Stimulated activated CD8-positive, alpha-beta memory T cell treated with anti-CD3 and anti-CD28 coated beads, Interleukin-12 subunit alpha, Interleukin-12 subunit beta, amount 100 ng/mL, for 24 hours (primary cell): ENCODE results near the gene RALGAPA2.

Experiments used
- DNase-seq: peaks from one replicate; pipeline ENCODE4 v3.0.0-alpha.2; 2020; ENCODE audit errors: extremely low read depth

The RALGAPA2 gene

DNA sequence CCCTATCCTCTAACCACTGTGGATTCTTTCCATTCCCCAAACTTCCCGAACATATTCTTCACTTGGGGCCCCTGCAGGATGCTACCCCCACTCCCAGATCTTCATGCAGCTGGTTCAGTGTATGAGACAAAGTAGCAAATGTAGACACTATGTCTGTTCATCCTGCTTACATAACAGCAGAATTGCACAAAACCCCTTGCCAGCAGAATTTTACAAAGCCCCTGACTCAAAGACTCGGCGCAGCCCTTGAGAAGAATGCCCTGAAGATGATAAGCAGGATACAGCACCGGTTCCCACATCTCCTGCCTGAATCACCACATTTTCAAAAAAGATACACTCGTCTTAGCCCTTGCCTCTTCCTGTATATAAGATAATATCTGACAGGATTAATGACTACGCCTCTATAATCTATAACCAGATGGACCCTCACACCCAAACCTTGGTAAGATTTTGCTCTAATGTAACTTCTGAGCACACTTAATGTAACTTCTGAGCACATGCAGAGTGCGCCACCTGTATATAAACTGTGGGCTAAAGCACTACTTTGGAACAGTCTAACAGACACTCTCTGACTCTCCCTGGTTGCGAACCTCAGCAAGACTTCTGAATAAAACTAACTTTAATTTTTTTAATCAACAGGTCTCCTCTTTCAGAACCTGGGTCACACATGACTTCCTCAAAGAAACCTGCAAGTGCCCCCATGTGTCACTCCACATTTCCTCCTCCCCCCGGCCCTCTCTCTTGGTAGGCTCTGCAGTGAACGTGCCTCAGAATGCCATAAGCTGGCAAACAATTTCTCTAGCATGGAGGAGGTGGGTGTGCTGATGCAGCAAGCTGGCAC lies 28.7 kb downstream of the RALGAPA2 start:
- no peak for DNase-seq

DNA sequence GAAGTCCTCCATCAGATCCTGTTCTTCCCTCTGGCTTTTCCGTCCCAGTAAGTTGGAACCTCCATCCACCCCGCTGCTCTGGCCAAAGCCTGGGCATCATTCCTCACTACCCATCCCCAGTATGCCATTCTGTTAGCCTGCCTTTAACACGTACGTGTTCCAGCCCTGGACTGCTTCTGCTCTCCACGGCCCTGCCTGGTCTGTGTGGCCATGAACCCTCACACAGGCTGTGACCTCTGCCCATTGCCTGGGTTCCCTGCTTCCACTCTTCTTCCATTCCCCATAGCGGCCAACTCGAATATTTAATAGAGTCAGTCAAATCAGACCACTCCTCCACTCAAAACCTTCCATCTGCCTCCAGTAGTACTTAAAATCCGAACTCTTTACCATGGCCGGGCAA lies 29.4 kb downstream of the RALGAPA2 start:
- no peak for DNase-seq

DNA sequence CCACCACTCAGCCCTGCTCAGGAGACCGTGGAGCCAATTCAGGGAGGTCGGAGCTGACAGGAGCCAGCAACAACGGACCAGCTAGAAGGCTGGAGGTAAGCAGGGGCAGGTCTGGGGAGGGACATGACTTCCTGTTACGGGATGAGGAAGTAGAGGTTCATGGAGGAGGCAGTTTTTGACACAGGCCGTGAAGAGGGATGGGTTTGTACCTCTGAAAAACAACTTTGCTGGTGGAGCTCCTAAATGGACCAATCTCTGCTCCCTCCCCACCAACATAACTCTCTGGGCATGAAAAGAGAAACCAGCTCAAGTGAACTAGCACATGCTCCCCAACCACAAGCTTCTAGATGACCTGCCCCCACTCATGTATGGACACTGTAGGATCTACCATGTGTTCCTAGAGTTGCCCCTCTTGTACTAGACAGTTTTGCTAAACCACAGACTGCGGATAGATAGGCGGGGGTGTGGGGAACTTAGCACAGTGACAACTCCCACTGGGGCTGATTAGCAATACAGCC lies 31.4 kb downstream of the RALGAPA2 start:
- no peak for DNase-seq

DNA sequence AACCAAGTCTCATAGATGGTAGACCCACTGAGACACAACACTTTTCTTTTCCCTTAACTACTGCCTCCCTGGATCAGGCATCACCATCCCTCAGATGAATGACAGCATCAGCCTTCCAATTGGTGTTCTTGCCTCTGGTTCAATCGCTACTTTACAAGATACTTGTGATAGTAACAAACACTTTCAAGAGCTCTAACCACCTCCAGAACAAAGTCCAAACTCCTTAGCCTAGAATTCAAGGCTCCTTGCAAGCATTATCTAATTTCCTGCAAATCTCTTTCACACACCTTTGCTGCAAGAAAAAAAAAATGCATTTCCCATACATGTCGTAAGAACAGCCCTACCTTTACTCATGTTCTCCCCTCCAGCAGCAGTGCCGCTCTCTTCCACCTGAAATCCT lies 33.1 kb downstream of the RALGAPA2 start:
- no peak for DNase-seq

DNA sequence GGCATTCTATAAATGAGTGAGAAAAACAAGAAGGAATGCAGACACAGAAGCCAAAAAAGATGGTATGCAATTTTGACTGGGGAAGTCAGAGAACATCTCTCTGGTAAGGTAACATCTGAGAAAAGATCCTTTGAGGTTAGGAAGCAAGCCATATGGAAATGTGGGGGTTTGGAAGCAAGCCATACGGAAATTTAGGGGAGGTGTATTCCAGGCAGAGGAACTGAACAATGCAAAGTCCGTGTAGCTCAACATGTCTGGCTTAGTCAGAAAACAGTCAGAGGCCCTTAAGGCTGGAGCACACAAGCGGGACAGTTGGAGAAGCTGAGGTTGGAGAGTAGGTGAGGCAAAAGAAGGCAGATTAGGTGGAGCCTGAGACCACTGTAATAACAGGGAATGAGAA lies 35.3 kb downstream of the RALGAPA2 start:
- no peak for DNase-seq

DNA sequence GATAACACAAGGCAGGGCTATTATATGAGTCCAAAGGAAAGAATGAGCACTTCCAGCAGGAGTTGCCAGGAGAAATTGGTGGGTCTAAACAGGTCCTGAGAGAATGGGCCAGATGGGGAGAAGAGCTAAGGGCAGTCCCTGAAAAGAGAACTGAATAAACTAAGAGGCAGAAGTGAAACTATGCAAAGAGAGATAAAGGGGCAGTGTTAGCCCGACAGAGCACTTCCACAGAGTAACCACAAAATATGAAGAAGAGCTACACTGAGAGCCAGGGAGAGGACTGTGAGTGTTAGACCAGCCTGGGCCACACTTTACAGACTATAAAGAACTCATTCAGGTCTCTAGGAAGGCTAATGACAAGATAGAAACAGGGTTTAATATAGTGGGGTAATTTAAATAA lies 43.8 kb downstream of the RALGAPA2 start:
- no peak for DNase-seq

DNA sequence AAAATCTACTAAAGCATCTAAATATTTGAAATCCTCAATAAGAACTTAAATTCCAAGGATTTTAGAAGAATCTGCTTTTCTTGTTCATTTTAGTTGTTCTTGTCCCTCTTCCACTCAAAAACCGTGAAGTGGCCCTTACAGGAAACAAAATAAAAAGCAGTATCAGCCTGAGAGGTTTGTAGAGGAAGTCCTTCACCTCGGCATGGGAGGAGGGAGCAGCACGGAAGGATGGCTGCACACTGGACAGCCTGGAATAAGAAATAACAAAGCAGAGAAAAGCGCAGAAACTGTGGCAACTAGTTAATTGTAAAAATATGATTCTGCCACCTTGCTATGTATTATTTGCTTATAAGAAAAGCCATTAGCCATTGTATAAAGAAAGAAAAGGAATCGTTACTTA lies 46.1 kb downstream of the RALGAPA2 start:
- no peak for DNase-seq

DNA sequence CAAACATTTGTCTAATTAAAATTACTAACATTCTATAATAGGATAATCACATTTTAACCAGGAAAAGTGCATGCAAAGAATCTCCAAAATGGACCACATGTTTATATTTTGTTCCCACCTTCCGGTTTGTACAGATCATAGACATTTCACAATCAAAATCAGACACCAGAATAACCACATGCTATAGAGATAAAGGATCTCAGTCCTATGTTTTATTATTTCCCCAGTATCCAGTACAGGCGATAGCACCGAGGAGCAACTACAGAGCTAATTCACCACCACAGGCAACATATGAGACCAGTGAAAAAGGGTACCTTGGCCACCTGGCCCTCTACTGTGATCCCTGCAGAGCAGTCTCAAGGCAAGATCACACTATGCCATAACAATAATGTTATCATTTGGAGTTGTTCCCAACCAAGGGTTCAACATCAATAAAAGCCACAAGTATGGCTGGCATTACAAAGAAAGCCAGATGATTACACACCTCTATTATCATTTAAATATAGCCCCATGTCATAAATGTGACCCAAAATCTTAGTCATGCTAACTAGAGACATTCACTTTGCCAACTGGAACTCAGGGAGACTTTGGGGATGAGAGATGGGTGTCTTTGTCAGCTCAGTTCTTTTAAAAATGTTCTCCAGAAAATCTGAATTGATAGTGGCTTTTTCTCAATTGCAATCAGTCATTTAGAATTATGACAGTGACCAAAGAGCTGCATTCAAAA lies 46.7 kb downstream of the RALGAPA2 start:
- no peak for DNase-seq

DNA sequence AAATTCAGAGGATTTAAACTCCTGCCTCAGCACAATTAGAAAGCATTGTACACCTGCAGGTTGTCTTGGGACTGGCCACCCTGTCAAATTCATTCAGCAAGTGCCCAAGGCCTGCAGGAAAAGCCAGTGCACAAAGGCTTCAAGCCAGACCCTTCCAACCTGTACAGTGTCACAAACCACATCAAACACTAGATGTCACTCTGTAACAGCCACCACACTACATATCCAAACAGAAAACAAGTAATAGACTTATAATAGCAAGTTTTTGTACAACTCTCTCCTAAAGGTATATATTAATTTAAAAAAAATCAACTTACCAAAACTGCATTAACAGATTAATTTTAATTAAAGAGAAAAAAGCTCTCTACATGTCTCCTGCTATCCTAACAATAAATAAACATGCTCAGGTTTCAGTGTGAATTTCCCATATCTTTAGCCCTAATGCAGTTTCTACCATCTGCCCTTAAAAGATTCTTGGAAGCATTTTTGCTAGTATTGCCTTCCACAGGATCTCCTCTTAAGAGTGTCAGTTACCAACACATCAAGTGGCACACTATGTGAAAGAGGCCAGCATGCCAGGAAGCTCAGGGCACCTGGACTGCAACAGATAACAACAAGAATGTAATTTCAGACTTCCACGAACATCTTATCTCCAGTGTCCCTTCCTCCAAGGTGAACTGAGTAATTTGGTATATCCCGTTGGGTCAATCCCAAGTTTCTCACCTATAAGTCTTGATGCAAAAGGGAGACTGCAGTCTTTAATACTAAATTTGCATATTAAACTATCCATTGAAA lies 47.5 kb downstream of the RALGAPA2 start:
- no peak for DNase-seq

DNA sequence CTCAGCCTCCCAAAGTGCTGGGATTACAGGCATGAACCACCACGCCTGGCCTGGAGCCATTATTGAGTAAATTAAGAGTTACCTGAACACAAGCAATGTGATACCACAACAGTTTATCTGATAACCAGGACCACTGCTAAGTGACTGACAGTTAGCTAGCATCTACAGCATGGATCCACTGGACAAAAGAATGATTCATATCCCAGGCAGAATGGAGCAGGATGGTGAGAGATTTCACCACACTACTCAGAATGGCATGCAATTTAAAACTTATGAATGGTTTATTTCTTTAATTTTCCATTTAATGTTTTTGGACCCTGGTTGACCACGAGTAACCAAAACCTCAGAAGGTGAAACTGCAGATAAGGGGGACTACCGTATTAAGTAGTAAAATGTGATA lies 48.6 kb downstream of the RALGAPA2 start:
- DNase-seq = no peak

DNA sequence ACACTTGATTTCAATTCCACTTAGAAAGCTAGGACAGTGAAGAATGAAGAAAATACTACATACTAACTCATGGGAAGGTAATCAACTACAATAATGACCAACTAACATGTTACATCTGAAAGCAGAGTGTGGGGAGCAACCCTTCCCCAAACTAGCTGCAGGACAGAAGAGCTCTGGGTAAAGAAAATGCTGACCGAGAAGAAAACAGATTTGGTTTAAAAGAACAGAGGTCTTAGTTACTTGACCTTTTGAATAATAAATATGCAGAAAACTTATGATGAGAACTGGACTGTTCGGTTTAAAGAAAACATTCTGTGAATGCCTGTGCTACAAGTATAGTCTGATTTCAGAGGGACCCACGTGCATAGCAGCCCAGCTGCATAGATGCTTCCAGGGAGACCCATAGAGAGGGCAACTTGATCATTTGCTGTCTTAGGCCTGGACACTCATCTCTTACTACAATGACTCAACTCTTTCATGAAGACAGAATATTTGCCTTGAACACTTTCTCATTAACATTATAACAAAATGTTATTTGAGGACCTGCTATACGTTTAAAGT lies 53.5 kb downstream of the RALGAPA2 start:
- no peak for DNase-seq

DNA sequence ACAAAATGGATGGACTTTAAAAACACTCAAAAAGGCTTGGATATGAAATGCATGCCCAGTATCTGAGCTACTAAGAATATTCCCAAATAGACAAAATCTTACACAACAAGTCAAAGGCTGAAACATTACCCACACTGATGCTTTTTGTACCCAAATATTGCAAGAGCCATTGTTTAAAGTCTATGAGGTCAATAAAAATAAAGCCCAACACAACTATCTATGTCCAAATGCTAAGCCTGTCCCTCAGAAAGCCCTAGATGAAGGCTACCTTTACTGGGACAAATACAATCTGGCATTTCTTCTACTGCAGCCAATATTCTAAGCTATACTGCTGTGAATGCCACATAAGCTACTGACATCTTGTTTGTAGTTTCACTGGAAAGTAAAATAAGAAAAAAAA lies 54.3 kb downstream of the RALGAPA2 start:
- no peak for DNase-seq

DNA sequence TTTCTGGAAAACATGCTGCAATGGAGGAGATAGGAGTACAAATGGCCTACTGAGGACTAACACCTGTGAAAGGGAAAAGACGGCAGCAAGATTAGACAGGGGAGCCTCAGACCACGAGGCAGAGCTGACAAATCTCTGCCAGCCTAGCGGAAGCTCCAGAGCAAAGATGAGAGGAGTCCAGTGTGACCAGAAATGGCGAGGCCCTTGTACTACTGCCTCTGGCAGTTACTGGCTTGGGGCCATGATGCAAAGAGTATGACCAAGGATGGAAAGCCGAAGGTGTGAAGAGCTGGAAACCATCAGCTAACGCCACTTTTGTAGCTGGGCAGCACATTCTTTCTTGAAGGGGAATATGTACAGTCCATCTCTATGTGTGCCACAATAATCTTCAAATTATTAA lies 55.4 kb downstream of the RALGAPA2 start:
- DNase-seq = no peak

DNA sequence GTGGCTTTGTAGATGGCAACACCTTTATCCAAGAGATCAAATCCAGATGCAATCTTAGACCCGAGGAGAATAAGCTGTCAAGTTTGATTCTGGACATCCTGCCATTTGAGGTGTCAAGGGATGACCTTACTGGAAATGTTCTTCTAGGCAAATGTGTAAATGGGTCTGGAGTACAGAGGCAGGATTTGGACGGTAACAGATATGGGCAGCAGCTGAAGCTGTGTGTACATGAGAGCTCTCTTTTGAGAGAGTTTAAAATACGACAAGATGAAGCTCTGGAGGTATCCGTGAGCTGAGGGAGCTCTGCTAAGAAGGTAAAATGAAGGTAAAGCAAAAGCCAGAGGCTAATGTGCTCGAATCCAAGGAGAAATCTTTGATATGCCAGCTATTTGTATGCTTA lies 56.6 kb downstream of the RALGAPA2 start:
- no peak for DNase-seq

DNA sequence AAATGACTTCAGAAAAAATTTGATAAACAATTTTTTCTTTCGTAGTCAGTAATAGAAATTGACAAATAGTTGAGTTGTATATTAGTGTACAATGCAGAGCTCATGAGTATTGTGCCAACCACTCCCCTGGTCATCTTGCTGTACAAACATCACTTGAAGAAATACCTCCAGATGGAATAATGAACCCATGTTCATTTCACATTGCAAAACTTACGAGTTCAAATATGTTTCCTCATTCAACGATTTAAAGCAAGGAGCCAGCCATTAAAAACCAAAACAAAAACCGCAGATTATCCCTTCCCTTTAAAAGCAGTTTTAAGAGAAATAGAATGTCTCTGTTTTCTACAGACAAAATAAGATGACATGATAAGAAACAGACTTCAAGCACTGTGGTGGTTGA lies 62.5 kb downstream of the RALGAPA2 start:
- DNase-seq = no peak

DNA sequence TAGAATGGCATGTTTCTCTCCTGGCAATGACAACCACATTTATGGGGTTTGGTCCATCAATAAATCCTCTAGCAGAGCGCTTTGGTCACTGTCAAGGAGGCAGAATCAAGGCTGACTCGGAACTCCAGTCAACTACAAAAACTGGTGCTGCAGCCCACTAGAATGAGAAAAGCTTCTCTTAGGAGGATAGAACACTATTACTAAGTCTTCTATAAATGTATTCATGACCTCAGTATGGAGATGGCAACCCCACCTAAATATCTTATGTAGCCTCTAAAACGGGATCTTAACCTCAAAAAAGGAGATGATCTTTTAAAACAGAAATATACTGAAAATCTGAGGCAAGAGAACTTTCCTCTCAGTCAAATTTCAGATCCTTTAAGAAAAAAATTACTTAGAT lies 68.5 kb downstream of the RALGAPA2 start:
- DNase-seq = no peak

DNA sequence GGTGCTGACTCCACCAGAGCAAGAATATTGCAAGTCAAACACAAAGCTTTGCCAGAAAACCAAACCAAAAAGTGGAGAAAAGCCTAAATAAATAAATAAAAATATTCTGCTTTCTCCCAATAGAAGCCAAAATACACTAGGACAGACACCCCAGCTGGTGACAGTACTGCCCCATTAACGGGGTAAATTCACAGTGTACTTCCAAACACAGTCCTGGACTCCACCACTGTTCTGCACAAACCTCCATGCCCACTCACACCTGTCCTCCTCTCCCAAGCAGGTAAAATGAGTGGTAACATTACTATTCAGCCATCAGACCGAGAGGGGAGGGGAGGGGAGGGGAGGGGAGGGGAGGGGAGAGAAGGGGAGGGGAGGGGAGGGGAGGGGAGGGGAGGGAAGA lies 70.7 kb downstream of the RALGAPA2 start:
- no peak for DNase-seq

DNA sequence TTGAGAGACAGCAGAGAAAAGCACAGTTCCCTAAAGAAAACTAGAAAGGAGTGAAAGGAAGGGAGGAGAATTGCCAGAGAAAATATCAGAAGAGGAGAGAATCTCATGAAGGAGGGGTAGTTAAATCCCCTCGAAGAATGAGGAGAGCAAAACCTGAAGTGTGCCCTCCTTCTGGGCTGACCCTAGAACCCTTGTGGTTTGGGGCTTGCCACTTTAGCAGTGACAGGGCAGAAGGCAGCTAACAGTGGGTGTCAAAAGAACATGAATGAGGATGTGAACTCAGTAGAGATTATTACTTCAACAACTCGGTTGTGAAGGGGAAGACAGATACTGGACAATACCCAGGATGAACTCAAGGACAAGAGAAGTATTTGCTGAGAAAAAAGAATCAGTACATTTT lies 73.6 kb downstream of the RALGAPA2 start:
- no peak for DNase-seq

DNA sequence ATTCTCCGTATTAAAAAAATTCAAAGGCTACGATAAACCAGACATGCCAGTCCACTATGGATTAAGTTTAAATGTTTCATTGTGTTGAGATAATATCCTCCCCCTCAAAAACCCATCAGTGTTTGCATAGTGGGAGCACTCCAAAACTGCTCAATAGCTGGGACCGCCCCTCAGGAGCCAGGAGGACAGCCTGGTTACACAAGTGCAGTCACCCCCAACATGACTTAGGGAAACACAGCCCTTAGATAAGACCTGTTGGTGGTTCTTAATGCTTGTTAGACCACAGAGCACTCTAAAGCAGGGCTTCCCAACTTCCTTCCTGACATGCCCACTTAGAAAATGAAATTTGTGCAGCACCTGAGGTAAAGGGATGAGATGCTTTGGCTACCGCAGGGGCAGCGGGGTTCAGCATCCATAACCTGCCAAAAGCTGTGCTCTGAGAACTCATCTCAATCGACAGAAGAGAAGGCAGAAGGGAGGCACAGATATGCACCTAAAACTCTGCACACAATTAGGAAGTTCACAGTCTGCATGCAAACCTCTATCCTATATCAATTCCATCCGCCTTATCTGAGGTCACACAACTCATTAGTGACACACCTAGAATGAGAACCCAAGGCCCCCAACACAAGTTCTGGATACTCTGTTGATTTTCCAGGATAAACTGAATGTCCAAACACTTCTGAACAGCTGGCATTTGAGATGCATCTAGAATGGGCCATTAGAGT lies 74.3 kb downstream of the RALGAPA2 start:
- DNase-seq = no peak

DNA sequence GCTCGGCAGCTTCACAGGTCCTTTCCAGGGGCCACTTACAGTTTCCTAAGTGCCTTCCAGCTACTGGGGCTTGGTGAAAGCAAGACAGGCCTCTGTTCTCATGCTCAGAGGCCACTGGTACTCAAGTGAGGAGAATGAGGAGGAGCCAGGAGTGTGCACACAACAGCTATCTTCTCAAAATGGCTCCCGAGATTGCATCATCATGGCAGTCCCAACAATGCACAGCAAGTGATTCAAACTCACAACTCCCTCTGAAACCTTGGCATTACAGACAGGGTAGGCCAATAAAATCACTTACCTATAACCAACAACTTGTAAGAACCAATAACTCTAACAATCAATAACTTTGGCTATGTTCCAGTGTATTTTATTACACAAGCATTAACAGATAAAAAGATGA lies 77.4 kb downstream of the RALGAPA2 start:
- no peak for DNase-seq

DNA sequence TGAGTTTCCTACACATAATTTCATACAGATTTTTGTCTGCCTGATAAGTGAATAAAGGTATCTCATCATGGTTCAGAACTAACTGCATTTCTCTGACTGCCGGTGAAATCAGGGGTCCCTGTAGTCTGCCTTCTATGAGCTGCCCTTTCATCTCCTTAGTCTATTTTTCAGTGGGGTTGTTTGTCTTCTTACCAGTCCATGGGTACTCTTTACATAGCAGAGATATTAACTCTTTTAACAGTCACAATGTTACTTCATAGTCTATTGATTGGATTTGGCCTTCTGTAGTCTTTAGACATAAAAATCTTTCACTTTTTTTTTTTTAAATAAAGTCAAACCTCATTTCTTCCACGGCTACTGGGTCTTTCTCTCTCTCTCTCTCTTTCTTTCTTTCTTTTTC lies 79.8 kb downstream of the RALGAPA2 start:
- no peak for DNase-seq
